HepG2 (cell line): Measurements from ENCODE around the gene KCNIP3. TPM values are rescaled to one million over a fixed set of nuclear protein-coding genes. Genes with fewer than 3 reads are reported as not detected.

Experiments used
- ATAC-seq: fragments of 200-7000 bp; cut with Tn5 transposase; 3 replicates; pipeline ENCODE4 v1.9.1; 2020; ENCODE audit warnings: mild to moderate bottlenecking, moderate library complexity
- BruUV-seq: library from RNA; stranded (reverse); fragments of 400-500 nt; replicated peaks from 2 replicates; lab custom pipeline; 2021; lab: Mats Ljungman, UMichigan
- CTCF ChIA-PET: fragments of 300-600 bp; formaldehyde crosslinking; extraction: SDS; loops from one replicate; lab custom pipeline; 2021; ENCODE audit warnings: low total read pairs, inconsistent platforms, low intra/inter-chr PET ratio; lab: Yijun Ruan, JAX
- POLR2A ChIA-PET: fragments of 350-600 bp; sonication (Branson Sonifier 250); formaldehyde crosslinking; loops from one replicate; lab custom pipeline; 2020; ENCODE audit warnings: antibody characterized with exemption, inconsistent platforms; lab: Yijun Ruan, JAX
- DNase-seq: peaks from one replicate; pipeline ENCODE4 v3.0.0-alpha.2; 2015; ENCODE audit warnings: low spot score
- FAIRE-seq: peaks from 3 replicates; lab custom pipeline; 2011; peaks lifted over from hg19 to GRCh38; lab: Jason Lieb, UNC
- H2AFZ ChIP-seq: one replicate; pipeline ENCODE4 v1.6.1; 2011; ENCODE audit warnings: low read length, inconsistent platforms
- H3K27ac ChIP-seq: fragments of 300-600 bp; 3 replicates; pipeline ENCODE4 v1.8.0; 2011; ENCODE audit warnings: mixed run types, mild to moderate bottlenecking, mixed read lengths, low read length, inconsistent platforms; ENCODE audit not compliant: insufficient read depth; ENCODE audit errors: extremely low read length
- H3K27me3 ChIP-seq, 2 experiments: fragments of 200-600 bp in 1 of 2; 2 replicates in 1 of 2; 3 replicates in 1 of 2; pipeline versions ENCODE4 v1.6.0 to v1.8.0; 2011; ENCODE audit warnings: low read length in 2 of 2, mild to moderate bottlenecking in 2 of 2, moderate library complexity in 2 of 2, inconsistent platforms in 1 of 2; ENCODE audit not compliant: insufficient read depth in 2 of 2, control insufficient read depth in 1 of 2
- H3K36me3 ChIP-seq, 2 experiments: fragments of 200-600 bp in 1 of 2; replicated peaks in 1 of 2; 2 replicates in 1 of 2; 3 replicates in 1 of 2; pipeline versions ENCODE4 v1.5.1 to v1.8.0; 2011; ENCODE audit warnings: low read length in 2 of 2, inconsistent platforms in 1 of 2; ENCODE audit not compliant: insufficient read depth in 2 of 2, control insufficient read depth in 1 of 2
- H3K4me1 ChIP-seq: 2 replicates; pipeline ENCODE4 v1.5.1; 2012; ENCODE audit warnings: low read length, inconsistent platforms; ENCODE audit not compliant: insufficient read depth
- H3K4me2 ChIP-seq: 2 replicates; pipeline ENCODE4 v1.6.0; 2011; ENCODE audit warnings: low read depth, low read length, inconsistent platforms
- H3K4me3 ChIP-seq, 3 experiments: fragments of 200-600 bp in 1 of 3; sonication (generic), shearing (Covaris generic) in 1 of 3; replicated peaks in 1 of 3; 2 replicates each; pipeline ENCODE4 v1.5.1; 2011 to 2016; ENCODE audit warnings: low read length in 3 of 3, inconsistent platforms in 2 of 3, low read depth in 2 of 3, mild to moderate bottlenecking in 2 of 3, control low read depth in 1 of 3, mixed read lengths in 1 of 3; ENCODE audit not compliant: insufficient read depth in 1 of 3
- H3K79me2 ChIP-seq: one replicate; pipeline ENCODE4 v1.6.1; 2011; ENCODE audit warnings: low read length, inconsistent platforms; ENCODE audit not compliant: insufficient read depth
- H3K9ac ChIP-seq: 2 replicates; pipeline ENCODE4 v1.6.0; 2011; ENCODE audit warnings: mild to moderate bottlenecking, low read depth, low read length, inconsistent platforms; ENCODE audit not compliant: insufficient read depth
- H3K9me3 ChIP-seq: 2 replicates; pipeline ENCODE4 v1.5.1; 2012; ENCODE audit warnings: mild to moderate bottlenecking, low read length
- H4K20me1 ChIP-seq: 2 replicates; pipeline ENCODE4 v1.6.0; 2011; ENCODE audit warnings: inconsistent platforms, mild to moderate bottlenecking, low read length, moderate library complexity; ENCODE audit not compliant: insufficient read depth
- IRF1 ChIP-seq: sonication (generic); formaldehyde crosslinking; IDR thresholded peaks from 2 replicates; pipeline ENCODE4 v1.4.0; 2020; ENCODE audit warnings: low read depth, mild to moderate bottlenecking, missing genetic modification reagents
- SIN3B ChIP-seq: fragments of 150-350 bp; IDR thresholded peaks from 2 replicates; pipeline ENCODE4 v1.6.1; 2014; ENCODE audit warnings: low read length
- SOX5 ChIP-seq: IDR thresholded peaks from 2 replicates; pipeline ENCODE4 v1.6.1; 2016; ENCODE audit warnings: borderline replicate concordance
- SP140L ChIP-seq: sonication (generic); formaldehyde crosslinking; IDR thresholded peaks from 2 replicates; pipeline ENCODE4 v1.4.0; 2020; ENCODE audit warnings: missing genetic modification reagents, borderline replicate concordance
- STAT5B ChIP-seq: sonication (generic); formaldehyde crosslinking; IDR thresholded peaks from 2 replicates; pipeline ENCODE4 v1.4.0; 2020; ENCODE audit warnings: missing genetic modification reagents
- XBP1 ChIP-seq: sonication (generic); formaldehyde crosslinking; IDR thresholded peaks from 2 replicates; pipeline ENCODE4 v1.5.0; 2020; ENCODE audit warnings: missing genetic modification reagents
- ZFYVE20 ChIP-seq: sonication (generic); formaldehyde crosslinking; IDR thresholded peaks from 2 replicates; pipeline ENCODE4 v1.8.0; 2023; ENCODE audit warnings: low read depth, mild to moderate bottlenecking, moderate library complexity, missing genetic modification reagents, borderline replicate concordance
- ZNF660 ChIP-seq: sonication (generic); formaldehyde crosslinking; IDR thresholded peaks from 2 replicates; pipeline ENCODE4 v1.5.1; 2020; ENCODE audit warnings: mild to moderate bottlenecking, low read depth, missing genetic modification reagents, borderline replicate concordance
- WGBS: methylation state at CpG from one replicate; pipeline ENCODE4 v1.1.6; 2017; ENCODE audit warnings: low lambda C conversion rate; 5-methylcytosine and 5-hydroxymethylcytosine counted together
- in situ Hi-C: cut with HindIII; loops from 2 replicates; pipeline ENCODE4 v1.10.0; 2017; ENCODE audit warnings: low pct_unique_long_range_greater_than_20kb; ENCODE audit not compliant: extremely low pct_ligation_motif_present
- intact Hi-C: fragments of 100-400 bp; cut with micrococcal nuclease; formaldehyde crosslinking; loops from one replicate; pipeline ENCODE4 v1.10.0; 2022; ENCODE audit not compliant: unreplicated experiment
- polyA plus RNA-seq, 8 experiments: library from polyadenylated mRNA; depleted of rRNA in 3 of 8; stranded (reverse) in 7 of 8; unstranded in 1 of 8; fragments of >200 nt; fragmentation: Illumina TruSeq in 4 of 8; extraction: Trizol in 4 of 8; gene quantifications; 2 replicates each; pipeline versions ENCODE4 v1.2.1 to v1.2.3, GENCODE V29; 2011 to 2016; ENCODE audit warnings: low read depth in 4 of 8, missing spikeins in 1 of 8, mixed read lengths in 1 of 8; ENCODE audit not compliant: insufficient read depth in 1 of 8
- total RNA-seq, 5 experiments: library from RNA; depleted of rRNA; stranded (reverse); fragments of >200 nt; fragmentation: Illumina TruSeq; extraction: Trizol; gene quantifications; 2 replicates each; pipeline ENCODE4 v1.2.3, GENCODE V29; 2016; ENCODE audit warnings: low read depth in 1 of 5
- TF ChIP-seq, protein P1 (sequence below): sonication (generic); formaldehyde crosslinking; IDR thresholded peaks from 2 replicates; pipeline ENCODE4 v1.4.0; 2020; ENCODE audit warnings: missing genetic modification reagents, borderline replicate concordance
- TF ChIP-seq, protein P2 (sequence below): sonication (generic); formaldehyde crosslinking; IDR thresholded peaks from 2 replicates; pipeline ENCODE4 v1.4.0; 2020; ENCODE audit warnings: missing genetic modification reagents, low read depth, mild to moderate bottlenecking, borderline replicate concordance

KCNIP3 gene
- total and polyA plus RNA-seq, 2 of the 13 experiments (the other 11 are each of a cell fraction or from before 2014, with no cell fraction given) = not detected

DNA sequence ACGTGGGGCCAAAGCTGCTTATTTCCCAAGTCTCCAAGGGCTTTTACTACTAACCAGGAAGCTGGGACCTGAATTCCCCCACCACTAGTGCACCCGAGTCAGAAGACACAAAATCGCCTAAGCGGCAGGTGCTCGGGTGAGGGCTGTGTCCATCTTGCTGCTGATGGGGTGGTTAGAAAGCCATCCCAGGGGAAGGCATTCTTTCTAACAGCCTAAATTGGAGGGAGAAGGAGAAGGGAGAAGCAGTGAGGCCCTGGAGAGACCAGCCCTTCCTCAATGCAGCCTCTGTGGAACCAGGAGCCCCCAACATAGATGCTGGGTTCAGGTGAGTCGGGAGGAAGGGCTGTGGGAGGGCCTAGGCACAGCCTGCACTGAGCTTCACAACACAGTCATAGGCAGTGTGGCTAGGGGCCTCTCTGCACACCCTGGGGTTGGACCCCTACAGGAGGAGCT lies 24.8 kb upstream of the KCNIP3 start:
- ChIA-PET POLR2A (no interaction called here), CTCF (no interaction called here)
- BruUV-seq = no TSS peak
- in situ Hi-C loops (no loop called here), intact Hi-C loops (no loop called here)
- Histone ChIP-seq H4K20me1 (no peaks in the 10 kb centered on the region), H3K4me2 (no peak overlapping the region), H2AFZ (no peak overlapping the region), H3K4me1 (no peaks in the 10 kb centered on the region), H3K27ac (no peak overlapping the region), H3K9ac (no peak overlapping the region), H3K9me3 (no peaks in the 10 kb centered on the region), H3K79me2 (no peaks in the 10 kb centered on the region), H3K36me3 (no peaks in the 10 kb centered on the region), H3K27me3 (peaks cover 16 to 40% of the 10 kb centered on the region in 2 experiments; a peak in 3 of 5 replicates), H3K4me3 (no peak overlapping the region)
- 37% methylated on average over 6 of the region's 6 CpGs for WGBS
- TF ChIP-seq ZFYVE20 (CRISPR knock-in tag) = no peak
- TF ChIP-seq, protein P1, sequence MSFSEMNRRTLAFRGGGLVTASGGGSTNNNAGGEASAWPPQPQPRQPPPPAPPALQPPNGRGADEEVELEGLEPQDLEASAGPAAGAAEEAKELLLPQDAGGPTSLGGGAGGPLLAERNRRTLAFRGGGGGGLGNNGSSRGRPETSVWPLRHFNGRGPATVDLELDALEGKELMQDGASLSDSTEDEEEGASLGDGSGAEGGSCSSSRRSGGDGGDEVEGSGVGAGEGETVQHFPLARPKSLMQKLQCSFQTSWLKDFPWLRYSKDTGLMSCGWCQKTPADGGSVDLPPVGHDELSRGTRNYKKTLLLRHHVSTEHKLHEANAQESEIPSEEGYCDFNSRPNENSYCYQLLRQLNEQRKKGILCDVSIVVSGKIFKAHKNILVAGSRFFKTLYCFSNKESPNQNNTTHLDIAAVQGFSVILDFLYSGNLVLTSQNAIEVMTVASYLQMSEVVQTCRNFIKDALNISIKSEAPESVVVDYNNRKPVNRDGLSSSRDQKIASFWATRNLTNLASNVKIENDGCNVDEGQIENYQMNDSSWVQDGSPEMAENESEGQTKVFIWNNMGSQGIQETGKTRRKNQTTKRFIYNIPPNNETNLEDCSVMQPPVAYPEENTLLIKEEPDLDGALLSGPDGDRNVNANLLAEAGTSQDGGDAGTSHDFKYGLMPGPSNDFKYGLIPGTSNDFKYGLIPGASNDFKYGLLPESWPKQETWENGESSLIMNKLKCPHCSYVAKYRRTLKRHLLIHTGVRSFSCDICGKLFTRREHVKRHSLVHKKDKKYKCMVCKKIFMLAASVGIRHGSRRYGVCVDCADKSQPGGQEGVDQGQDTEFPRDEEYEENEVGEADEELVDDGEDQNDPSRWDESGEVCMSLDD = no peak
- ATAC-seq (no peak), FAIRE-seq (no peak), DNase-seq (no peak)

GRCh38 chr2:95272781-95273180 lies 24.4 kb upstream of the KCNIP3 start:
- ATAC-seq (no peak), DNase-seq (no peak), FAIRE-seq (no peak)
- intact Hi-C loops = no loop called here
- Histone ChIP-seq H3K36me3 (no peaks in the 10 kb centered on the region), H3K9ac (no peak overlapping the region), H3K27me3 (peaks cover 11 to 40% of the 10 kb centered on the region in 2 experiments; a peak in 3 of 5 replicates), H3K79me2 (no peaks in the 10 kb centered on the region), H2AFZ (no peak overlapping the region), H3K9me3 (no peaks in the 10 kb centered on the region), H3K27ac (no peak overlapping the region), H3K4me1 (no peaks in the 10 kb centered on the region), H3K4me3 (no peak overlapping the region), H4K20me1 (no peaks in the 10 kb centered on the region), H3K4me2 (no peak overlapping the region)
- ChIA-PET POLR2A (no interaction called here), CTCF (no interaction called here)
- in situ Hi-C loops = no loop called here
- BruUV-seq = no TSS peak
- TF ChIP-seq SIN3B (no peak), SOX5 (CRISPR knock-in tag) (no peak), STAT5B (CRISPR knock-in tag) (no peak), SP140L (no peak), ZNF660 (CRISPR knock-in tag) (no peak), IRF1 (CRISPR knock-in tag) (no peak), XBP1 (CRISPR knock-in tag) (no peak)
- TF ChIP-seq, protein P2, sequence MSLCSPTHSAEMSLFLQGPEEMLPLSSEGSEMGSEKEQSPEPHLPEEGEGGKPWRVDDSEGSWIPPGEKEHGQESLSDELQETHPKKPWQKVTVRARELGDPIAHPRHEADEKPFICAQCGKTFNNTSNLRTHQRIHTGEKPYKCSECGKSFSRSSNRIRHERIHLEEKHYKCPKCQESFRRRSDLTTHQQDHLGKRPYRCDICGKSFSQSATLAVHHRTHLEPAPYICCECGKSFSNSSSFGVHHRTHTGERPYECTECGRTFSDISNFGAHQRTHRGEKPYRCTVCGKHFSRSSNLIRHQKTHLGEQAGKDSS (CRISPR knock-in tag) = no peak
- 33% methylated on average over 1 of the region's 1 CpG for WGBS
